Subcutaneous adipose tissue (tissue), 4 donors: ENCODE measurements around the gene SAMM50. TPM values are rescaled to one million over a fixed set of nuclear protein-coding genes. Genes with fewer than 3 reads are reported as not detected.

Source experiments
- total RNA-seq, 4 donors: library from RNA; depleted of rRNA; stranded (reverse); fragments of >200 nt; gene quantifications; one replicate each; pipeline ENCODE4 v1.1.0, GENCODE V29; 2016
- TF ChIP-seq, protein P1 (sequence below): fragments of 450-650 bp; IDR thresholded peaks from one replicate; pipeline ENCODE4 v1.5.1; 2016; ENCODE audit warnings: low read depth, mild to moderate bottlenecking, control low read depth, antibody characterized with exemption, moderate library complexity

The SAMM50 gene
- total RNA-seq, 4 donors from 2014 or later, result 31.3 to 54.1 (median 42.2) TPM

DNA sequence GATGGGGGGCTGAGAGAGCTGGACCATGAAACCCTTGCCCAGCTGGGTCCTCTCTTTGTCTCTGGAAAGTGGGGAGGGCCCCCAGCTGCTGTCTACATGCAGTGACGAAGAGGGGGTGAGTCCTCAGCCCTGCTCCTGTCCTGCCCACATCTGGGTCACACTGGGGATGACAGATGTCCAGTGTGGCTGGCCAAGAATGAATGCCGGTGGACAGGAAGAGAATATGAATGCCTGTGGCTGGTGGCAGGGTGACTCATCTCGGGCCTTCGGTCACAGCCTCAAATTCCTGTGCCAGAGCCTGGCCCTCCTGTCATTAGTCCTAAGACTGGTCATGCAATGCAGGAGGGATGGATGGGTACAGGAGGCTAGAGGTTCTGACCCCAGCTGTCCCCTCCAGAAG lies 33.9 kb upstream of the SAMM50 start:
- TF ChIP-seq, protein P1, sequence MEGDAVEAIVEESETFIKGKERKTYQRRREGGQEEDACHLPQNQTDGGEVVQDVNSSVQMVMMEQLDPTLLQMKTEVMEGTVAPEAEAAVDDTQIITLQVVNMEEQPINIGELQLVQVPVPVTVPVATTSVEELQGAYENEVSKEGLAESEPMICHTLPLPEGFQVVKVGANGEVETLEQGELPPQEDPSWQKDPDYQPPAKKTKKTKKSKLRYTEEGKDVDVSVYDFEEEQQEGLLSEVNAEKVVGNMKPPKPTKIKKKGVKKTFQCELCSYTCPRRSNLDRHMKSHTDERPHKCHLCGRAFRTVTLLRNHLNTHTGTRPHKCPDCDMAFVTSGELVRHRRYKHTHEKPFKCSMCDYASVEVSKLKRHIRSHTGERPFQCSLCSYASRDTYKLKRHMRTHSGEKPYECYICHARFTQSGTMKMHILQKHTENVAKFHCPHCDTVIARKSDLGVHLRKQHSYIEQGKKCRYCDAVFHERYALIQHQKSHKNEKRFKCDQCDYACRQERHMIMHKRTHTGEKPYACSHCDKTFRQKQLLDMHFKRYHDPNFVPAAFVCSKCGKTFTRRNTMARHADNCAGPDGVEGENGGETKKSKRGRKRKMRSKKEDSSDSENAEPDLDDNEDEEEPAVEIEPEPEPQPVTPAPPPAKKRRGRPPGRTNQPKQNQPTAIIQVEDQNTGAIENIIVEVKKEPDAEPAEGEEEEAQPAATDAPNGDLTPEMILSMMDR, result no peak

DNA sequence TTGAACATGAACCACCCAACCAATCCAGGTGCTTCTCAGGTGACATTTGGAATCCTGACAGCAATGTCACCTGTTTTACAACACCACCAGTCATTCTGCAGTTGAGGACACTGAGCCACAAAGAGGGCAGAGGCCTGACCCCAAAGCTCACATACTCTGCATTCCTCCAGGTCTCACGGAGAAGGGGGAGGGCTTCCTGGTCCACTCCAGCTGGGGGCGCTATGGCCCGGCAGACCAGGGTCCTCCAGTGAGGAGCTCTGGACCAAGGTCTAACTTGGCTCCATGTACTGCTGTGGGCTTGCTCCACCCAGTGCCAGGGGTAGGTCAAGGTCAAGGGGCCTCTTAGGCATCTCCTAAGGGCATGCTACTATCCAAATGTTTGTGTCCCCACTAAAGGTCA lies 33.1 kb upstream of the SAMM50 start:
- TF ChIP-seq, protein P1, result no peak

DNA sequence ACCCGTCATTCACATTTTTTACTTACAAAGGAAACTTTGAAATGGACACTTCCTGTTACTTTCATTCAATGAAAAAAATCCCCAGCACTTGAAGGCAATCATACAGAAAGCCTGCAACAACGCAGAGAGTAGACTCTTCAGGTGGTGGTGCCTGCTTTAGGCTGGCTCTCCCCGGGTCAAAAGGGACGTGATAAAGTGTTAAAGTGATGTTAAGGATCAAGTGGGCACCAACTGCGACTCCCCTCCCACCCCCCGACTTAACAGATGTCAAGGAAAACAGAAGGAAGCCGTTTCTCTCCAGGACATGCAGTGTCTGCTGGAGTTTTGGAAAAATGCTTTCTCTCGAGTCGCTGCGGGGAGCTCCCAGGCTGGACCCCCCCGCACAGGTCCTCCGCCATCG lies 32.1 kb upstream of the SAMM50 start:
- TF ChIP-seq, protein P1, result no peak

DNA sequence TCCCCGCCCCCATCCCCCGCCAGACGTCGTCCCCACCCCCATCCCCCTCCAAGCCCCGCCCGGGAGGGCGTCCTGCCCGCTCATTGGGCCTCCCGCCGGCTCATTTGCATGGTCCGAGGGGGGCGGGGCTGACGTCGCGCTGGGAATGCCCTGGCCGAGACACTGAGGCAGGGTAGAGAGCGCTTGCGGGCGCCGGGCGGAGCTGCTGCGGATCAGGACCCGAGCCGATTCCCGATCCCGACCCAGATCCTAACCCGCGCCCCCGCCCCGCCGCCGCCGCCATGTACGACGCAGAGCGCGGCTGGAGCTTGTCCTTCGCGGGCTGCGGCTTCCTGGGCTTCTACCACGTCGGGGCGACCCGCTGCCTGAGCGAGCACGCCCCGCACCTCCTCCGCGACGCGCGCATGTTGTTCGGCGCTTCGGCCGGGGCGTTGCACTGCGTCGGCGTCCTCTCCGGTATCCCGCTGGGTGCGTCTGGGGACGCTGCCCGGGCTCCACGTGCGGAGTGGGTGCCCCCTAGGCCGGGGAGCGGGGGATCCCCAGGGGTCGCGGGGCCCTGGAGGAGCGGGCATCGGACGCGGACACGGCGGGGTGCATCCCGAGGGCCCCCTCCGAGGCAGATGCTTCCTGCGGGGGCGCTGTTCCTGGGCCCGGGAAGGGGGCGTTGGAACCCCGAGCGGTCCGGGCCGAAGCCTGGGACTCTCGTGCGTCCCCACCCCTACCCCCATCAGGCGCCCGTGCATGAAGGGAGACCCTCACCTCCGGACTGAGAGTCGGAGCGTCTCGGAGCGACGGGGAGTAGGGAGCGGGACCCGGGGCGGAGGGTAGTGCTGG lies 31.4 kb upstream of the SAMM50 start, which contains the start of gene PNPLA3:
Gene PNPLA3, plus strand, starts transcription at position 175 of the 834 bp plus-strand sequence. Its CDS starts 107 bp downstream, at position 282.
- TF ChIP-seq, protein P1, result no peak

DNA sequence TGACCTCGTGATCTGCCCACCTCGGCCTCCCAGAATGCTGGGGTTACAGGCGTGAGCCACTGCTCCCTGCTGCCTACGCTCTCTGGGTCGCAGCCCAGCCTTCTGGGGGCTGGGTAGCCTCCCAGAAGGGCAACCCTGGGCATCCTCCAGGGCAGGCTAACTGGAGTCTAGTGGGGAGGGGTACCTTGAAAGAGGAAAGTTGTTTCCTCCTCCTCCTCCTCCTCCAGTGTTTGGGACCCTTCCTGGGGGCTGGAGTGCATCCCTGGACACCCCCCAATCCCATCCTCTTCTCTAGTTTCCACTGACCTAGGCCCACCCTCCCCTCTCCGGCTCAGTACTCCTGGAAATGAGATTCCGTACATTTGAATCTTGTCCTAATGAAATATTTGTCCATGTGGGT lies 30.4 kb upstream of the SAMM50 start:
- TF ChIP-seq, protein P1, result no peak

DNA sequence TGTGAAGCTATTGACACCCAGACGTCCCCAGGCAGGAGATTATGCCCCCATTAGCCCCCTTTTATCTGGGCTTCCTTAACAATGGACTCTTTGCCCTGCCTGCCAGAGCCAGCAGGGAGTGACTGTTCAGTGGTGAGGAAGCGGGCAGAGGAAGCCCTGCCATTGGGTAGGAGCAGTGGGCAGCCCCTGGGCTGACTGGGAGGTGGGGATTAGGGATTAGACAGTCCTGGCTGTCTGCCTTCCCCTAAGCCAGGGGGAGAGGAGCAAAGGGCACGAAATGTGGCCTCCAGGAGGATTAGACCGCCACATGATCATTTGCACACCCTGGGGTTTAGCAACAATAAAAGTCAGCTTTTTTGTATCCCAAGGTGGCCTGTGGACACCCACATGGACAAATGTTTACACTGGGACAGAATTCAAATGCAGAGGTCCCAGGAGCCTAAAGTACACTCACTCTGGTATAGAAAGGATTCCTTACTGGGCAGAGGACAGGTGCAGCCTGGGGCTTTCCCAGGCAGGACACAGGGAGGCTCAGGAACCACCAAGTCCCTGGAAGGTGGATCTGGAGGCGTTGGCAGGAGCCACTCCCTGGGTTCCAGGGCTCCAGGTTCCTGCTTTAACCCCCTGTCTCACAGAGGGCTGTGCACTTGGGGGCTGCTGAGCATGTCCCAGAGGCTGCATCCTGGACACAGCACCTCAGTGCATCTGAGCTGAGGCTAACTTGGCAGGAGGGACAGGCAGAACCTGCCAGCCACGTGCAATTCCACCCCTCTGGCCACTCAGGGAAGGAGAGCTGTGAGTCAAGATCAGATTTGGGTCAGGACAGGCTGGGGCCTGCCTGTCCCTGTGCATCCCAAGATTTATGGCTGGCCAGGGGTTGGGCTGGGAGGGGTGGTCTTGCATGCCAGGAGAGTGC lies 29.6 kb upstream of the SAMM50 start:
- TF ChIP-seq, protein P1, result no peak

DNA sequence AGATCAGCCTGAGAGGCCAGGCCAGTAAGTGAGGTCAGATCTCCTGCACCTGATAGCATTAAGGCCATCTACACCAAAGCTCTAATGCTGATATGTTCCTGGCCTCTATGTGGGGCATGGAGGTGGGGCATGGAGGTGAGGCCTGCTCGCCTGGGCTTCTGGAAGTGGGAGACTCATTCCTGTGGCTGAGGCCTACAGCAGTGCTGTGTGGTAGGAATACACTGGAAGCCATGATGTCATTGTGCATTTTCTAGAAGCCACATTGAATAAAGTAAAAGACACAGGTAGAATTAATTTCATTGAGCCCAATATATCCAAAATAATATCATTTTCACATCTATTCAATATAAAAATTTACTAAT lies 28.9 kb upstream of the SAMM50 start:
- TF ChIP-seq, protein P1, result no peak
